ENCODE measurements around the gene RAPGEF5. TPM values are rescaled to one million over a fixed set of nuclear protein-coding genes. Genes with fewer than 3 reads are reported as not detected.

Gene RAPGEF5
- total RNA-seq, 4 donors from 2014 or later: 21.2 to 27.0 (median 24.1) TPM

- Histone ChIP-seq H3K27ac (replicated peaks in 1 of 4) (no peak overlapping the region), H3K4me1 (no peaks in the 10 kb centered on the region), H3K9me3 (no peaks in the 10 kb centered on the region), H3K27me3 (no peaks in the 10 kb centered on the region), H3K36me3 (peaks cover 0 to 16% (median 0%) of the 10 kb centered on the region in 4 donors), H3K4me3 (no peak overlapping the region)
- TF ChIP-seq CTCF (IDR thresholded peaks at IDR 0.05) (no peak), POLR2AphosphoS5 (IDR thresholded peaks at IDR 0.05) (no peak), POLR2A (IDR thresholded peaks at IDR 0.05; ENCODE audit: low read depth) (no peak), EP300 (IDR thresholded peaks at IDR 0.05) (no peak)
- DNase-seq (ENCODE audit: extremely low spot score): no peak
- 88% methylated on average over 1 of the region's 1 CpG for WGBS
- intact Hi-C loops (cut with DNase I): no loop called here
Measured at GRCh38 chr7:22181663-22182062, 175.3 kb downstream of the RAPGEF5 start.

- intact Hi-C loops (cut with DNase I): no loop called here
- no peak for DNase-seq (ENCODE audit: extremely low spot score)
- Histone ChIP-seq H3K4me3 (no peak overlapping the region), H3K27ac (replicated peaks in 1 of 4) (no peak overlapping the region), H3K36me3 (peaks cover 0 to 16% (median 0%) of the 10 kb centered on the region in 4 donors), H3K27me3 (no peaks in the 10 kb centered on the region), H3K4me1 (no peaks in the 10 kb centered on the region), H3K9me3 (no peaks in the 10 kb centered on the region)
- TF ChIP-seq EP300 (IDR thresholded peaks at IDR 0.05) (no peak), POLR2AphosphoS5 (IDR thresholded peaks at IDR 0.05) (no peak), POLR2A (IDR thresholded peaks at IDR 0.05; ENCODE audit: low read depth) (no peak), CTCF (IDR thresholded peaks at IDR 0.05) (no peak)
- 90% methylated on average over 4 of the region's 4 CpGs for WGBS
Measured at GRCh38 chr7:22179442-22179879, 177.5 kb downstream of the RAPGEF5 start.

GRCh38 chr7:22178735-22179134 lies 178.2 kb downstream of the RAPGEF5 start:
- DNase-seq (ENCODE audit: extremely low spot score): no peak
- no peaks in the 10 kb centered on the region for H3K27me3 ChIP-seq
- no peaks in the 10 kb centered on the region for H3K4me1 ChIP-seq
- TF ChIP-seq POLR2A (IDR thresholded peaks at IDR 0.05; ENCODE audit: low read depth): no peak
- no peak for TF ChIP-seq POLR2AphosphoS5 (IDR thresholded peaks at IDR 0.05)
- TF ChIP-seq EP300 (IDR thresholded peaks at IDR 0.05): no peak
- TF ChIP-seq CTCF (IDR thresholded peaks at IDR 0.05): no peak
- H3K27ac ChIP-seq (replicated peaks in 1 of 4): no peak overlapping the region
- peaks cover 0 to 16% (median 0%) of the 10 kb centered on the region in 4 donors for H3K36me3 ChIP-seq
- 50% methylated on average over 1 of the region's 1 CpG for WGBS
- intact Hi-C loops (cut with DNase I): no loop called here
- H3K4me3 ChIP-seq: no peak overlapping the region
- no peaks in the 10 kb centered on the region for H3K9me3 ChIP-seq

- Histone ChIP-seq H3K36me3 (peaks cover 0 to 16% (median 0%) of the 10 kb centered on the region in 4 donors), H3K27ac (replicated peaks in 1 of 4) (no peak overlapping the region), H3K9me3 (no peaks in the 10 kb centered on the region), H3K4me3 (no peak overlapping the region), H3K27me3 (no peaks in the 10 kb centered on the region), H3K4me1 (no peaks in the 10 kb centered on the region)
- no peak for TF ChIP-seq POLR2AphosphoS5 (IDR thresholded peaks at IDR 0.05)
- no peak for TF ChIP-seq EP300 (IDR thresholded peaks at IDR 0.05)
- no peak for TF ChIP-seq CTCF (IDR thresholded peaks at IDR 0.05)
- TF ChIP-seq POLR2A (IDR thresholded peaks at IDR 0.05; ENCODE audit: low read depth): no peak
- intact Hi-C loops (cut with DNase I): no loop called here
- WGBS: 69% methylated on average over 3 of the region's 3 CpGs
- no peak for DNase-seq (ENCODE audit: extremely low spot score)
Measured at GRCh38 chr7:22176791-22177412, 180.1 kb downstream of the RAPGEF5 start.

GRCh38 chr7:22174574-22174953 lies 182.4 kb downstream of the RAPGEF5 start:
- no peak overlapping the region for H3K4me3 ChIP-seq
- H3K36me3 ChIP-seq: peaks cover 0 to 8% (median 0%) of the 10 kb centered on the region in 4 donors
- no peak overlapping the region for H3K27ac ChIP-seq (replicated peaks in 1 of 4)
- no peaks in the 10 kb centered on the region for H3K27me3 ChIP-seq
- no peak for DNase-seq (ENCODE audit: extremely low spot score)
- TF ChIP-seq EP300 (IDR thresholded peaks at IDR 0.05): no peak
- TF ChIP-seq POLR2AphosphoS5 (IDR thresholded peaks at IDR 0.05): no peak
- TF ChIP-seq POLR2A (IDR thresholded peaks at IDR 0.05; ENCODE audit: low read depth): no peak
- TF ChIP-seq CTCF (IDR thresholded peaks at IDR 0.05): no peak
- intact Hi-C loops (cut with DNase I): no loop called here
- no peaks in the 10 kb centered on the region for H3K4me1 ChIP-seq
- H3K9me3 ChIP-seq: no peaks in the 10 kb centered on the region

Measured in esophagus muscularis mucosa (tissue), 4 donors.